AG09319 (cell line): ENCODE data around the gene TANK.
"Not testable (repeated sequence)": the region's sequence is repeated elsewhere in the genome, so short reads cannot be mapped to it uniquely, and the experiment has no call there.

ENCODE experiments used
- DNase-seq: peaks from one replicate; pipeline ENCODE4 v3.0.0-alpha.2; 2010; ENCODE audit warnings: low read depth; ENCODE audit errors: extremely low read depth
- CTCF ChIP-seq: IDR thresholded peaks from 2 replicates; pipeline ENCODE4 v1.5.1; 2011; ENCODE audit warnings: low read depth, mild to moderate bottlenecking, inconsistent platforms, low read length, moderate library complexity

The TANK gene

DNA sequence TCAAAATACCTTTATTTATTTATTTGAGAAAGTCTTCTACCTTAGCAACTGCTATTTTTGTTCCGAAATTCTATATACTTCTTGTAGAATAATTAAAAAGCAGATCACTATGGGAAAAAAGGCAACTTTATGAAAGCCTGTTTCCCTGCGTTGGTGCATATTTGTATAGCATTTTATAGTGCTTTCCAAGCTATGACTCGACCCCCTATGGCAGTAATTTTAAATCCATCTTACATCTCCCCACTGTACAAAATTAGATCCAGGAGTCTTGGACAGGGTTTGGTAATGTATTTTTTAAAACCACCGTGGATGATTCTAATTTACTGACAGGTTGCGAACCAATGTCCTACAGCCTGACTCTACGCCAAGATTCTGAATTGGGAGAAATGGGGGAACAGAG is 10.1 kb downstream of the TANK start:
- no peak for DNase-seq
- no peak for TF ChIP-seq CTCF

DNA sequence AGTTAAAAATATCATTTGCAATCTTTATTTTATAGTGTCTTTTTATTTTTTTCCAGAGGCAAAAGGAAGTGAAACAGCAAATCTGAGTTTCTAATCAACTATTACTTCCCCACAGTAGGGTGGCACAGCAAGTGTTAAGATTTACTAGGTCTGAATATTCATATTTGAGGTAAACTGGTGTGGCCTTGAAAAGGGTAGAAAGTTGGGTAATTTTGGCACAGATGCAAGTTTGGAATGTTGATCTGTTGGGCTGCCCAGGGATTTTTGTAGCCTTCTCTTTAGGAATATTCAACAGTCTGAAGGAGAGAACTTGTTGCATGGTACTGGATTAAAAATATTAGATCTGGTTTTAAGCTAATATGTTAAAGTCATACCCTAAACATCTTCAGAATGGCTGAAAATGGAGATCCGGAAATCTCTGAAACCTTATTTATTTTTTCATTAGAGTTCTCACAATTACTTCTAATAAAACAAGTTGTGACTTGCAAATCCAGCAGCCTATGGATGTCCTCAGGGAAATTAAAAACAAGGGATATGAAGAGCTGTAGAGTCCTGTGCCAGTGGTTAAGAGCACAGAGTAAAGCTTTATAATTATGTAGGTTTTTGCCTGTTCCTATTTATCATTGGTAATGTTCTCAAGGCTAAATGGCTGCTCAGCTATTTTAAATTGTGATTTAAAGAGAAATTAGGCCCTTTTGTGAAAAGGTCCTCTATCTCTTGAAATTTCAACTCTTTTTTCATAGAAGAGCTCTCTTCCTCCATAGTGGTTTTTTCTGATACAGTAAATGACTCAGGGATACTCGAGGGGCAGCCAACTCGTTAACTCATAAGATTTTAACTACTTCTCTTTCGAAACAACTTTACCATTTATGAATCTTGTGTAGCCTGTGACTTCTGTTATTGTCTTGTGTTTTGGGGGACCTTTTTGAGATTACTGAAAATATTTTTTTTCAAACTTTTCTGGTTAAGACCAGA is 11.0 kb downstream of the TANK start:
- TF ChIP-seq CTCF: no peak

DNA sequence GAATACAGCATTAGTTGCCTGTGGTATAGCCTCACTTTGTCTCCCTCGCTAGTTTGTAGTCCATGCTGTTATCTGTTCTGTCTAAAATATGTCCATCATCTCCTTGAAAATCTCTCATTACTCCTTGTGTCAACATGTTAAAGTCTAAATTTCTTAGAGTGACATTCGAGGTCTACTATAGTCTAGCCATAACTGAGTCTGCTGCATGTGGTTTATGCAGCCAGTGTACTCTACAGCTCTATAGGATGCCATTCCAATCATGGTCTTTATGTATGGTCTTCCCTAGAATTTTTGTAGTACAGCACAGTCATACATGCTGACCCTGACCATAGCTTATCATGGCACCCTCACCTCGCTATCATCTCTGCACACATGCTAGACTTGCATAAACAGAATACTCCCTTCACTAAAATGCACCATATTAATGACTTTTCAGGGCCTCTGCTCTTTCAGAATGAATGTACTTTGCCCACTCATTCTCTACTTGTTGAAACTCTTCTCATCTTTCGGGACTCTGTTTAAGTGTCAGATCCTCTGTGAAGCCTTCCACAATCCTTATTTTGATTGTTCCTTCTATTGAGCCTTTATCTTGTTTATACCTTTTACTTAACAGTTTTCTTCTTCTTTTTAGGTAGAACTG is 12.8 kb downstream of the TANK start:
- TF ChIP-seq CTCF: no peak
- DNase-seq: no peak

More for the DNA sequence above, 11.0 kb downstream of the TANK start:
- no peak for DNase-seq

DNA sequence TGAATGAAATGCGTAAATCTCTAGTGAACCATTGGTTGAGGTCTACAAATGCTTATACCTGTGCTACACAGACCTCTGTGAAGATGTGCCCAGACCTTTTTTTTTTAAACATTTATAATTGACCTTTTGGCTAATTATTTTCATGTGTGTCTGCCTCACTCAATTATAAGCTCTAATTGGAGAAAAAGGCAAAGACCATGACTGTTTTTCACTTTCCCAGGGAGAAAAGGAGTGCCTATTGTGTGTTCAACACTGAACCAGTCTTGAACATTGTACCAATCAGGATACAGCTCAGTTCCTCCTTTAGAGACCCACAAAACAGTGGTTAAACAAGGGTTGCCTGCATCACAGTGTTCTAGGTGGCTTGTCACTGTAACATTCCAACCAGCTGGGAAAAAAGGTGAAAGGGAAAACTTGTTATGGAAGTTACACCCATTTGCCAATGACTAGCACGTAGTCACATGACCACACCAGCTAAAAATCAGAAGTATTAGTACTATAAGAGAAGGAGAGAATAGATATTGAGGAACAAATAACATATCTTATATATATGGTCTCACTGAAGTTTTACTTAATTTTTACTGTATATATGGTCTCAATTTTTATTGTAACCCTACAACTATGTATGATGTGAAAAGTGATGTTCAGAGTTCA is 13.4 kb downstream of the TANK start:
- no peak for TF ChIP-seq CTCF
- DNase-seq: no peak

- no peak for TF ChIP-seq CTCF
- DNase-seq: no peak
These were observed 17.7 kb downstream of the TANK start for GRCh38 chr2:161177969-161178368.

- no peak for TF ChIP-seq CTCF
- DNase-seq: no peak
These were observed 18.5 kb downstream of the TANK start for GRCh38 chr2:161178756-161179155.

- no peak for DNase-seq
- no peak for TF ChIP-seq CTCF
These were observed 29.8 kb downstream of the TANK start for GRCh38 chr2:161190050-161190449.

DNA sequence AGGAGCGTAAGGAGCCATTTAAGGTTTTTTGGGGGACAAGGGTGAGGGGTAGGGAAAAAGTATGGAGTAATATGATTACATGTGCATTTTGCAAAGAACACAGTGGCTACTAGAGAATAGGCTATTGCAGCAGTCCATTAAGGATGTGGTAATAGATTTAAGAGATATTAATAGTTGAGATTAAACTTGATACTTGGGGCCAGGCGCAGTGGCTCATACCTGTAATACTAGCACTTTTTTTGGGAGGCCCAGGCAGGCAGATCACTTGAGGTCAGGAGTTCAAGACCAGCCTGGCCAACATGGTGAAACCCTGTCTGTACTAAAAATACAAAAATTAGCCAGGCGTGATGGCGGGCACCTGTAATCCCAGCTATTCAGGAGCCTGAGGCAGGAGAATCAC is 35.4 kb downstream of the TANK start:
- not testable (repeated sequence) for DNase-seq
